Stimulated activated naive CD4-positive, alpha-beta T cell treated with Interleukin-2 at 50 U/mL for 16 hours (primary cell): Measurements from ENCODE around the gene SLC29A3.
"Not testable (repeated sequence)": the region's sequence is repeated elsewhere in the genome, so short reads cannot be mapped to it uniquely, and the experiment has no call there.

Source experiments
- DNase-seq: peaks from one replicate; lab custom pipeline; 2025; lab: John Stamatoyannopoulos, UW

The SLC29A3 gene

DNA sequence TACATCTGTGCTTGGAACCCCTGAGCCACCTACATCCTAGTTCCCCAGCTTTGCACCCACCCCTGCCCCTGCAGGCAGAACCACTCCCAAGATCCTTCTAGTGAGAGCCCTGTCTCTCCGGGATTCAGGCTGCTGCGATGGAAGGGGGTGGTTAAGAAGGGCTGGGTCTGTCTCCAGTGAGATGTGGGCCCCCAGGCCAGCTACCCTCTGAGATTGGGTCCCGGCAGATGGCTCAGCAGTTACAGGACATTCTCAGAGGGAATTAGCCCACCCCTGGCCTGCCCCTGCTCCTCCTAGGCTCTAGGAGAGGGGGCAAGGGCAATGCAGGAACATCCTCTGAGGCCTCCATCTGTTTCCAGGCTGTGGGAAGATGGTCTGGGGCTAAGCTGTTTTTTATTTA lies 27.7 kb downstream of the SLC29A3 start:
- DNase-seq = no peak

- DNase-seq = no peak
Observed at GRCh38 chr10:71347587-71348395, 28.7 kb downstream of the SLC29A3 start.

GRCh38 chr10:71348850-71349249 lies 29.8 kb downstream of the SLC29A3 start:
- DNase-seq = no peak

DNA sequence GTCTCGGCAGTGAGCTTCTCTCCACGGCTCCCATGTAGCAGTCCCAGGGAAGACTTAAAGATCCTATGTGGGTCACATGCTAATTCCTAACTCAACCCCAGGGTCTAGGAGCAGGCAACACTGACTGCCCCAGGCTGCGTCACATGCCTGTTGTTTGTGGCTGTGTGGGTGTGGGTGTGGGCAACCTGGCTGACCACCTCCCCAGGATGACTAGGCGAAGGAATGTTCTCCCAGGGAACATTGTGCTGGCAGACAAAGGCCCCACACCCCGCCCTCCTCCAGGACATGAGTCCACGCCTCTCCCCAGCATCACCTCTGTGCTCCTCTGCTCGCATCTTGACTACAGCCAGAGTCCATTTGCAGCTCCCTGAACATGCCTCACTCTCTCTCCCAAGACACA lies 30.3 kb downstream of the SLC29A3 start:
- DNase-seq = no peak

DNA sequence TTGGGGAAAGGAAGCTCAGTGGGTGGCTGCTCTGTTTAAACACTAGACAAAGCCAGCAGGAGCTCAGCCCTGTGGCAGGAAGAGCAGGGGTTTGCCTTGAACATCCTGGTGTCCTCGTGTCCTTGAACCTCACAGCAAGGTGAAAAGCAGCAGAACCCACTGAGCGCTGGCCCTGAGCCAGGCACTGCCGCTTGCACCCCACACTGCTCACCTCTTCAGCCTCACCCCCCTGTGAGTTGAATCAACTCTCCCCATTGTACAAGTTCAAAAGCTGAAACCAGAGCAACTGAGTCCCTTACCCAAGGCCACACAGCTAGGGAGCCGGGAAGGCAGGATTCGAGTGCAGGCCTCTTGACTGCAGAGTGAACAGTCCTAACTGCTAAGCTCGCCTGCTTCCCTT lies 32.0 kb downstream of the SLC29A3 start:
- no peak for DNase-seq

DNA sequence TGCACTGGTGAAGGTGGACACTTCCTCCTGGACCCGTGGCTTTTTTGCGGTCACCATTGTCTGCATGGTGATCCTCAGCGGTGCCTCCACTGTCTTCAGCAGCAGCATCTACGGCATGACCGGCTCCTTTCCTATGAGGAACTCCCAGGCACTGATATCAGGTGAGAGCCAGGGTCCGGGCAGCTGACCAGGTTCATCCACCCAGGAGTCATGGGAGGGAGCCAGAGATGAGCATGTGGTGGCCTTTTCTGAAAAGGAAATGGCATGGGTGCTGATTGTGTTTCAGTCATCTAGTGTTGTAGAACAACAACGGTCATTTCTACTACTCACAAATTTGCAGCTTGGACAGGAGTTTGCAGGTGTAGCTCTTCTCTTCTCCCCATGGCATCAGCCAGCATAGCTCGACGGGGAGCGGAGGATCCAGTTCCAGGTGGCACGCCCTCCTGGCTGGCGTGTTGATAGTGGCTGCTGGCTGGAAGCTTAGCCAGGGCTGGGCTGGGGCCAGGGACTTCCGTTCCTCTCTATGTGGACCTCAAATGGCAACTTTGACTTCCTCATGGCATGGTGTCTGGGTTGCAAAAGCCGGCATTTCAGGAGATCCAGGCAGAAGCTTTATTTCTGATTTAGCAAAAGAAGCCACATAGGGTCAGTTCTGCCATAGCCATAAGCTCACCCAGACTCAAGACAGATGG lies 32.7 kb downstream of the SLC29A3 start:
- DNase-seq = no peak

DNA sequence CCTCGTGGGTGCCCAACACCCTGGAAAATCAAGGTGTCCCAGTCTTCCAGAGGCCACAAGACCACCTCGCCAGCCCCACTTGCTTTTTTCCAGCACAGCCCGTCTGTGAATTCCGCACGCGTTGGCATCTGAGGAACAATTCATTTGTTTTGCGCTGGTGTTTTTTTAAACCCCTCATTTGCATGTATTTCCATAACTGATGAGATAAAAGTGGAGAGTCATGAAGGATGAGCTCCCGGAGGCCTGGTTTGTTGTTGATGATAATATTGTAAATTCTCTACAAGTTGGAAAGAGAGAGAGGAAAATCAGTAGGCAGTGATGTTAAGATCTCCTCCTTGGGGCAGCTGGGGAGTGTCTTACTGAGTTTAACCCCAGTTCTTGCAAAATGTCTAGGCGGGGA lies 34.6 kb downstream of the SLC29A3 start:
- DNase-seq = no peak

GRCh38 chr10:71354776-71355175 lies 35.7 kb downstream of the SLC29A3 start:
- no peak for DNase-seq

- no peak for DNase-seq
Observed at GRCh38 chr10:71355886-71356285, 36.8 kb downstream of the SLC29A3 start.

GRCh38 chr10:71357792-71358265 lies 38.8 kb downstream of the SLC29A3 start:
- DNase-seq = no peak

GRCh38 chr10:71358277-71358676 lies 39.2 kb downstream of the SLC29A3 start:
- DNase-seq = no peak

- not testable (repeated sequence) for DNase-seq
Observed at GRCh38 chr10:71358906-71359305, 39.8 kb downstream of the SLC29A3 start.

DNA sequence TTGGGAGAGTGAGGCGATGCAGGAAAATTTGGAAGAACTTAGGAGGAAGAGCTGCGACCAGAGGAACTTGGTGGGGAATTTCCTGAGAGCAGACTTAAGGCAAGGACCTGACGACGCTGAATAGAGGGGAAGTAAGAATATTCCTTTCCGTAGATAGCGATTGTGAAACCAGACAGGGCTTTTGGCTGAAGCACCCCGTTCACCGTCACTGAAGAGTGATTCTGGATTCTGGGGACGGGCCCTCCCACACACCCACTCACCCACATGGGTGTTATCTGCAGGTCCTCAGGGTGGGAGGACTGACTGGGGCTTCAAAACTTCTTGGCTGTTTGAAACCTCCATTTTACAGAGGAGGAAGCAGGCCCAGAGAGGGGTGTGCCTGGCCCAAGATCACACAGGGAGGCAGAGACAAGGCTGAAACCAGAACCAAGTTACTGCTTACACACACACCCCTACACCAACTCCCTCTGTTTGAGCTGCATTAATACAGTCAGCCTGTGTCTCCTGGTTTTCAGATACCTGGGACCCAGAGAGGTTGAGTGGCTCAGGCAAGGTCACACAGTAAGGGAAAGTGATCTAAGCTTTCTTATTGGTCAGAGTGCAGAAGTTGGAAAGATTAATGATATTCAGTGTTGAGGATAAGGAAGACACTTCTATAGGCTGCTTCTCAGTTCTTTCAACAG lies 40.4 kb downstream of the SLC29A3 start:
- no peak for DNase-seq

DNA sequence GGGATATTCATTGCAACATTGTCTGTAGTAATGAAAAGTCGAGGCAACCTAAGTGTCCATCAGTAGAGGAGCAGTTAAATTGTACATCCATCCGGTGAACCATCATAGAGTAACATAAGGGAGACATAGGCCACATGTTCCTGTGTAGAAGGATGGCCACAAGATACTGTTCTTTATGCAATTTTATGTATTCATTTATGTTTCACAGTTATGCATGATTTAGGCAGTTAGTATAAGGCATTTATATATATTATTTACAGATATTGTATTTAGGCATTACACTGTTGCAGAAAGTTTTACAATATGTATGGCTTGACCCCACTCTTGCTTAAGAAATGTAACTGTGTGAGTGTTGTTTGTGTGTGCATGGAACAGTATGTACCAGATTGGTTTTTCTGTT lies 41.7 kb downstream of the SLC29A3 start:
- DNase-seq = no peak

DNA sequence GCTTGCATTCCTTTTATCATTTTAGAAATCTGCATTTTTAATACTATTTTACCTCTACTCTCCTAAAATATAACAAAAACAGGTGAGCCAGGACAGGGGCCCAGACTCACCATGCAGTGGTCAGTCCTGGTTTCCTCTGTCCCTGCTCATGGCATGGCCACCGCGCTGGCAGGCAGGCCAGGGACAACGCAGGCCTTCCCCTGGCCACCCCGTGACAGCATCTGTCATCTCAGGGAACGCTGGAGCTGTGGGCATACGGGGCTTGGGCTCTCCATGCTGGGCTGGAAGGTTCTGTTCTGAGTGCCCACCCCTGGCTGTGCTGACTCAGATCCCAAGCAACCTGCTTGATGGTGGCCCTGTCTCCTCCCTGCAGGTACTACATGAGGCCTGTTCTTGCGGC lies 42.5 kb downstream of the SLC29A3 start:
- no peak for DNase-seq

GRCh38 chr10:71362141-71362540 lies 43.1 kb downstream of the SLC29A3 start:
- no peak for DNase-seq

DNA sequence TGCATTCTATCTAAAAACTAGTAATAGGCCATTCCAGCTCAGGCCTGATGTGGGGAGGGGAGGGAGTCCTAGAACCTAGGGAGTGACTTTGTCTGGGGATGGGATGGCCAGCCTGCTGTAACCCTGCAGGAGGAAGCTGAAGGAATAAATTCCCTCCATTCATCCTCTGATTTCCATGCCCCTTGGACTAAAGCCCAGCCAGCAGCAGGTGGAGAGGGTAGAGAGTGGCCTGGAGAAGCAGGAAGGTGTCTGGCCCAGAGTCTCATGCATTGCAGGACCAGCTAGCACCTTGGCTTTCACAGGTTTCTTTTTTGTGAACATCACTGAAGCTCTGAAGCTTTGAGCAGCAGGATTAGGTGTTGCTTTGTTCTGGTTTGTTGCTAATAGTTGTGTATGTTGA lies 44.9 kb downstream of the SLC29A3 start:
- DNase-seq = no peak

- no peak for DNase-seq
Observed at GRCh38 chr10:71365366-71365765, 46.3 kb downstream of the SLC29A3 start.

DNA sequence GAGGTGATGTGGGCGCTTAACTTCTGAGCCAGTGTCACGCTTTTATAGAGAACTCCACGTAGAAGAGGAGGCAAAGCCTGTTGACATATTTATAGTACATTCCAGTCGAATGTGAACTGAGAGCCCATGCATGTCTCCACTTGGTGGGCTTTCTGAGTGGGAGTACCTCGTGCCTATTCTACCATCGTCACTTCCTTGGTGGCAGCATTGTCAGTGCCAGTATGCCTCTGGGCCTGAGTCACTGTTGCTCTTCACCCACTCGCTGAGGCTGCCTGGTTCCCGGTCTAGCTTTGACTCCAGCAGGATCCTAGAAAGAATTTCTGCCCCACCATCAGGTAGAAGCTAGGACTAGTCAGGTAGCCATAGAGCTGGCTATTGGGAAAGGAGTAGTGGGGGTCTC lies 47.6 kb downstream of the SLC29A3 start:
- no peak for DNase-seq

DNA sequence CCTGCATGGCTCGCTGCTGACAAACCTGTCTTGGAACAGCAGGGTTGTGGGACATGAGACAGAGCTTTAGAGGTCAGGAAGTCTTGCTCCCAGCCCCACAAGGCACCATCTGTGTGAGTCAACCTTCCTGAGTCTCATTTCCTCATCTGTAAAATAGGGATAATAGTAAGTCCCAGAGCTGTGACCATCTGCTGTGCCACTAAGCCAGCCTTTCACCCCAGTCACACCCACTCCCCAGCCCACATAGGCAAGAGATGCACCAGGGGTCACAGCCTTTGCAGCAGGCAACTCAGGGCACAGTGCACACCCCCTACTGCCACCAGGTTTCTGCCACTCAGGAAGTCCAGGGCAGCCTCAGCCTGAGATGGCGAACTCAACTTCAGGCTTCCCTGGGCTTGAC lies 48.2 kb downstream of the SLC29A3 start:
- DNase-seq = no peak

DNA sequence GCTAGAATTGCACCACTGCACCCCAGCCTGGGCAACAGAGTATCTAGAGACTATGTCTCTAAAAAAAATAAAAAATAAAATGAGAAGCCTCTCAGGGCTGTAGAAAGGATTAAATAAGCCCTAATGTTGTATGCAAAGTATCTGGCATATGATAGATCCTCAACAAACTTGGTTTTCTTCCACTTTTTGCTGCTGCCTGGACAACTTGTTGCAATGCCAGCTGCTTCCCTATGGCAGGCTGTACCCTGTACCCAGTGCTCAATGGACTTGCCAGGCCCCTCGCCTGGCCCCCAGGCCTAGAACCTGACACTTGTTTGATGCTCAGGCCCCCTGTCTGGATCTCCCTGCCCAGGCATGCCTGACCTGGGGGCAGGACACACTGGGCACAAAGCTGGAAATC lies 49.1 kb downstream of the SLC29A3 start:
- no peak for DNase-seq

GRCh38 chr10:71368643-71369042 lies 49.6 kb downstream of the SLC29A3 start:
- no peak for DNase-seq

GRCh38 chr10:71369602-71370001 lies 50.5 kb downstream of the SLC29A3 start:
- DNase-seq = no peak
